Tongue (tissue), 2 donors: ENCODE data around the gene PODN. TPM values are rescaled to one million over a fixed set of nuclear protein-coding genes. Genes with fewer than 3 reads are reported as not detected.
A peak's percentile ranks its signal among the peaks of the same experiment; 100 is the strongest.

ENCODE experiments used
- DNase-seq: peaks from one replicate; pipeline ENCODE4 v3.0.0-alpha.2; 2015
- total RNA-seq: library from RNA; depleted of rRNA; stranded (reverse); fragments of >200 nt; gene quantifications from one replicate; pipeline ENCODE4 v1.2.3, GENCODE V29; 2014

Gene PODN
- total RNA-seq, 1 donor from 2014 or later, result 17.1 TPM

DNA sequence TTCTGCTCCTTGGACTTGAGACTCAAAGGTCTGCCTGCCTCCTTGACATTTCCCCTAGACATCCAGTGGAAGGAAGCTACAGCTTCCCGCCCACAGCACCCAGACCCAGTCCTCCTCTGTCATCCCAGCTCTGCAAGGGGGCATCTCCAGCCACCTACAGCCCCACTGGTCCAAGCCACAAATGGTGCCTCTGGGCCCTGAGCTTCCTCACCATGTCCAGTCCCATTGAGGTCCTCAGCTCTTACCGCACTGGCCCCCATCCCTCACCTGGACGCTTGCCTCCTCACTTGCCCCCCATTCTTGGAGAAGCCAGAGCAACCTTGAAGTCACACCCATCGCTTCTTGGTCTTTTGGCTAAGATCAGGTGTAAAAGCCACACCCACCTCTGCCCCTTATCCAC lies 13.2 kb downstream of the PODN start:
- DNase-seq, result no peak

- DNase-seq, result no peak
Measured at GRCh38 chr1:53075761-53076163, 13.7 kb downstream of the PODN start.

DNA sequence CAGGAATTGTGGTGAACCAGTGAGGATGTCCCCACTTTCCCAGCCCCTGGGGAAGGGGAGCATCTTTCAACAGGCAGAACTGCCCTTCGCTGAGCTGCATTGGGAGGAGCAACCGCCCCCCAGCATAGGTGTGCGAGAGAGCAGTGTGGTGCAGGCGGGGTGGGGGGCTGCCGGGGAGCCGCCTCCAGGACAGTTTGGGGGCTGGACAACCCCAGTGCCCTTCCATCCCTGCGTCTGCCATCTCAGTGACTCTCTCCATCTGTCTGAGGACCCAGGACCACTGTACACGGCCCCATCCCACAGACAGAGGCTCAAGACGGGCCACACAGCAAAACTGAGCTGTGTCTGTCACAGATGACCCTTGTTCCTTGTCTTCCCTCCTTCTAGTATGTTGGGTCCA lies 14.2 kb downstream of the PODN start:
- DNase-seq, result no peak

DNA sequence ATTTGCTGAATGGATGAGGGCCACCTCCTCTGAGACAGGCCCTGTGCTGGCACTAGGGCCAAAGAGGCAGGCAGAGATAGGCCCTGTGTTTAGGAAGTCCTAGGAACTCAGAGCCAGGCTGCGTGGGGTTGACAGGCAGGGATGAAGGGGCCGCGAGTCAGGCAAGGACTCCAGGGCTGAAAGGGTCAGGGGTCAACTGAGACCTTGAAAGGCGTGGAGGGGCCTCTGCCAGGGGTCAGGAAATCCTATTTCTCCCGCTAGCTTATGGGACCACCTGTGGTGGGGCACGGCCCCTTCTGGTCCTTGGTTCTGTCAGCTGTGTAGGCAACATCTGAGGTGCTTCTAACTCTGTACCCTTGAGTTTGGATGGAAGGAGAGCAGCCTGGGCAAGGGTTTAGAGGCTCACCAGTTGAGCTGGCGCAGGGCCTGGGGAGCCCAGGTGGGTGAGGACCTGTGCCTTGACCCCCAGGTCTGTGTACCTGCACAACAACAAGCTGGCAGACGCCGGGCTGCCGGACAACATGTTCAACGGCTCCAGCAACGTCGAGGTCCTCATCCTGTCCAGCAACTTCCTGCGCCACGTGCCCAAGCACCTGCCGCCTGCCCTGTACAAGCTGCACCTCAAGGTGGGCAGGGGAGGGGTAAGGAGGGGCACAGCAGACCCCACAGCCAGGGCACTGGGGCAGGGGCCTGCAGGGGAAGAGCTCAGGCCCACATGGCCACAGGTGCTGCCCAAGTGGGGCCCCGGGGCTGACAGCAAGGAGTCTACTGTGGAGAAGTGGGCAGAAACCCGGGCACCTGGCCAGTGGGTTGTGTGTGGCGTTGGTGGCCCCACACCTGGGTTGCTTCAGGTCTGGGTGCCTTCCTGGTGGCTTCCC lies 14.9 kb downstream of the PODN start:
- DNase-seq, result no peak

DNA sequence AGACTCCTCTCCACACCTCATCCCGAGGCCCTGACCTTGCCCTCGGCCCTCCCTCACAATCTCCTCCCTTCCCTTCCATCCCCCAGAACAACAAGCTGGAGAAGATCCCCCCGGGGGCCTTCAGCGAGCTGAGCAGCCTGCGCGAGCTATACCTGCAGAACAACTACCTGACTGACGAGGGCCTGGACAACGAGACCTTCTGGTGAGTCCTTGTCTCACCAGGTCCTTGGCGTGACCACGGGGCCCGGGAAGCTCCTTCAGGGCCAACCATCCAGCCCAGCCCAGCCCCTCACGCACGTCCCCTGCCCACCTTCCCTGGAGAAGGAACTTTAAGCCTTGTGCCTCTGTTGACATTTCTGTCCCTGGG lies 15.6 kb downstream of the PODN start:
- no peak for DNase-seq

DNA sequence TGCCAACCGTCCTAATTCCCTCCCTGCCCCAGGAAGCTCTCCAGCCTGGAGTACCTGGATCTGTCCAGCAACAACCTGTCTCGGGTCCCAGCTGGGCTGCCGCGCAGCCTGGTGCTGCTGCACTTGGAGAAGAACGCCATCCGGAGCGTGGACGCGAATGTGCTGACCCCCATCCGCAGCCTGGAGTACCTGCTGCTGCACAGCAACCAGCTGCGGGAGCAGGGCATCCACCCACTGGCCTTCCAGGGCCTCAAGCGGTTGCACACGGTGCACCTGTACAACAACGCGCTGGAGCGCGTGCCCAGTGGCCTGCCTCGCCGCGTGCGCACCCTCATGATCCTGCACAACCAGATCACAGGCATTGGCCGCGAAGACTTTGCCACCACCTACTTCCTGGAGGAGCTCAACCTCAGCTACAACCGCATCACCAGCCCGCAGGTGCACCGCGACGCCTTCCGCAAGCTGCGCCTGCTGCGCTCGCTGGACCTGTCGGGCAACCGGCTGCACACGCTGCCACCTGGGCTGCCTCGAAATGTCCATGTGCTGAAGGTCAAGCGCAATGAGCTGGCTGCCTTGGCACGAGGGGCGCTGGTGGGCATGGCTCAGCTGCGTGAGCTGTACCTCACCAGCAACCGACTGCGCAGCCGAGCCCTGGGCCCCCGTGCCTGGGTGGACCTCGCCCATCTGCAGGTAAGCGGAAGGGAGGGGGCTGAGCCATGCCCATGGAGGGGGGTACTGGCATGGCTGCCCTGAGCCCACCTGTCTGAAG lies 16.5 kb downstream of the PODN start:
- no peak for DNase-seq

GRCh38 chr1:53079251-53079650 lies 17.2 kb downstream of the PODN start:
- no peak for DNase-seq

GRCh38 chr1:53080041-53080440 lies 18.0 kb downstream of the PODN start:
- DNase-seq, result no peak

- no peak for DNase-seq
Measured at GRCh38 chr1:53080769-53081168, 18.8 kb downstream of the PODN start.

DNA sequence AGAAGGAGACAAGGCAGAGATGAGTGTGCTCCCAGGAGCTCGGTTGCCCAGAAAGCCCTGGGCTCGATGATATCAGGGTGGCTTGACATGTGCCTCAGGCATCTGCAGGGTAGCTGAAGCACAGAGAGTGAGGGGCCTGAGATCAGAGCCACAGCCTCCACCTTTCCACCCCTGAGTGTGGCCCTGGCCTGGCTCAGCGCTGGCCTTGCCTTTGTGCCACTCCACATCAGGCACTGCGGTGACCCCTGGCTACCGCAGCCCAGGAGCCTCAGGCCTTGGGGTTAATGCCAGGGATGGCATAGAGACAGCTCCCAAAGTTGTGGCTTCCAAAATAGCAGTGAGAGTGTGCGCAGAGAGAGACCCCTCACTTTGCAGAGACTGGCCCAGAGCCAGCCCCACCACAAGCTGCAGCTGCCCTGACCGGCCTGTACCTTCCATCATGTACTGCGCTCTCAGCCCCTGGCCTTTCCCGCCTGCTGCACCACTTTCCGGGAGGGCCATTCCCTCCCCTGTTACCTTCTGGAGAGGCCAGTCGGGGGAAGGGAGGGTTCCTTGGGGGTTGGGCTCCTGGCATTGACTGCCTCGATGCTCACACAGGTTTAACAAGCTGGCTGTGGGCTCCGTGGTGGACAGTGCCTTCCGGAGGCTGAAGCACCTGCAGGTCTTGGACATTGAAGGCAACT lies 19.5 kb downstream of the PODN start:
- DNase-seq, result peak; percentile 37

GRCh38 chr1:53082826-53083455 lies 20.9 kb downstream of the PODN start:
- no peak for DNase-seq

- DNase-seq, result no peak
Measured at GRCh38 chr1:53083636-53084588, 21.9 kb downstream of the PODN start.

DNA sequence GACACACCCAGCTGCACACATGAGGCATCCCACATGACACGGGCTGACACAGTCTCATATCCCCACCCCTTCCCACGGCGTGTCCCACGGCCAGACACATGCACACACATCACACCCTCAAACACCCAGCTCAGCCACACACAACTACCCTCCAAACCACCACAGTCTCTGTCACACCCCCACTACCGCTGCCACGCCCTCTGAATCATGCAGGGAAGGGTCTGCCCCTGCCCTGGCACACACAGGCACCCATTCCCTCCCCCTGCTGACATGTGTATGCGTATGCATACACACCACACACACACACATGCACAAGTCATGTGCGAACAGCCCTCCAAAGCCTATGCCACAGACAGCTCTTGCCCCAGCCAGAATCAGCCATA lies 22.6 kb downstream of the PODN start:
- DNase-seq, result no peak

GRCh38 chr1:53085405-53085804 lies 23.4 kb downstream of the PODN start:
- DNase-seq, result no peak

GRCh38 chr1:53086491-53087070 lies 24.6 kb downstream of the PODN start:
- DNase-seq, result peak; percentile 65

- peak; percentile 59 for DNase-seq
Measured at GRCh38 chr1:53087332-53088285, 25.6 kb downstream of the PODN start.

DNA sequence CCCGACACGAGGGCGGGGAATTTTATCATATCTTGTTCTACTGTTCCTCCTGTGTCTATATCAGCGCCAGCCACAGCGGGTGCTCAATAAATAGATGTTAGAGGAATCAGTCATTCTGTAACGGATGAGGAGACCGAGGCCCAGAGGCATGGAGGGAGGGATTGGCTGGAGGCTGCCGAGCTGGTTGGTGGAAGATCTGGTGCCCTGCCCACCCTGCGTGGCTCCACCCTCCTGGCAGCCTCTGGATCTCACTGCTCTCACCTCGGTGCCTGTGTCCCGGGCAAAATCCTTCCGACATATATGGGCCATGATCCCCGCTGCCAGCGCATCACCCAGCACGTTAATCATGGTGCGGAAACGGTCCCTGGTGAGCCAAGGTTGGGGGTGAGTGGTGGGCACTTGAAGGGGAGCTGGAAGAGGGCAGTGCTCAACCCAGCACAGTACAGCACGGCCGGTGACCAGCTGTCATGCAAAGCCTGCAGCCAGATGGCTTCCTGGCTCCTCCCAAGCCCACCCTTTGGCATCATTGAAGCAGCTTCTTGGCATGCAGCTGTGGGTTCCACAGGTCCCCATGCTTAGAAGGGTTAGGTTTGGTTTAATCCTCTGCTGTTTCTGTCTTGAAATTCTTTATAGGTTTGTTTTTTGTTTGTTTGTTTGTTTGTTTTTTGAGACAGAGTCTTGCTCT lies 26.7 kb downstream of the PODN start:
- peak; percentile 86 for DNase-seq

GRCh38 chr1:53089478-53090226 lies 27.6 kb downstream of the PODN start:
- DNase-seq, result no peak
